Peyer's patch (tissue), 4 donors: Measurements from ENCODE around the gene OSR1. TPM values are rescaled to one million over a fixed set of nuclear protein-coding genes. Genes with fewer than 3 reads are reported as not detected.

Experiments
- DNase-seq, 3 donors: peaks; one replicate each; pipeline ENCODE4 v3.0.0-alpha.2; 2017 to 2019
- H3K27ac ChIP-seq, 4 donors: fragments of 200-600 bp; sonication (generic); one replicate each; pipeline ENCODE4 v1.5.1; 2016 to 2019
- H3K27me3 ChIP-seq, 2 donors: fragments of 200-600 bp; sonication (generic); one replicate each; pipeline ENCODE4 v1.5.1; 2019
- H3K36me3 ChIP-seq, 3 donors: fragments of 200-600 bp; sonication (generic); one replicate each; pipeline ENCODE4 v1.5.1; 2016 to 2019
- H3K4me1 ChIP-seq, 4 donors: fragments of 200-600 bp; sonication (generic); one replicate each; pipeline ENCODE4 v1.5.1; 2016 to 2019
- H3K4me3 ChIP-seq, 4 donors: fragments of 200-600 bp; sonication (generic); 1 replicate in 3 of 4; 2 replicates in 1 of 4; pipeline ENCODE4 v1.5.1; 2016 to 2019; ENCODE audit warnings: mild to moderate bottlenecking in 1 of 4
- H3K9me3 ChIP-seq, 4 donors: fragments of 200-600 bp; sonication (generic); one replicate each; pipeline ENCODE4 v1.5.1; 2016 to 2019; ENCODE audit warnings: mild to moderate bottlenecking in 1 of 4
- CTCF ChIP-seq, 6 experiments: fragments of 450-650 bp in 4 of 6; fragments of 200-600 bp in 2 of 6; sonication (generic) in 1 of 6; IDR thresholded peaks; one replicate each; pipeline ENCODE4 v1.5.1; 2017 to 2019; ENCODE audit warnings: antibody characterized with exemption in 6 of 6, mild to moderate bottlenecking in 3 of 6, moderate library complexity in 1 of 6
- POLR2A ChIP-seq, 2 donors: fragments of 450-650 bp; IDR thresholded peaks; one replicate each; pipeline ENCODE4 v1.5.1; 2017; ENCODE audit warnings: antibody characterized with exemption in 2 of 2, mild to moderate bottlenecking in 2 of 2, moderate library complexity in 2 of 2
- total RNA-seq, 4 donors: library from RNA; depleted of rRNA; stranded (reverse); fragments of >200 nt; gene quantifications; one replicate each; pipeline ENCODE4 v1.1.0, GENCODE V29; 2016

Gene OSR1
- total RNA-seq, 4 donors from 2014 or later: 3.9 to 14.9 (median 7.0) TPM

GRCh38 chr2:19362094-19362754 lies 3.8 kb upstream of the OSR1 start:
- H3K4me1 ChIP-seq: peaks cover 0 to 24% (median 13%) of the 10 kb centered on the region in 4 donors
- peak overlapping the region; percentile 5 to 56 (median 22) for H3K27ac ChIP-seq
- no peaks in the 10 kb centered on the region for H3K9me3 ChIP-seq
- peaks cover 0 to 19% of the 10 kb centered on the region in 2 donors for H3K27me3 ChIP-seq
- DNase-seq: no peak
- TF ChIP-seq POLR2A (IDR thresholded peaks at IDR 0.05) (no peak), CTCF (IDR thresholded peaks at IDR 0.05) (no peak)
- H3K36me3 ChIP-seq: no peaks in the 10 kb centered on the region
- H3K4me3 ChIP-seq: peak overlapping the region; percentile 45 to 62 (median 54)

- no peak for TF ChIP-seq CTCF (IDR thresholded peaks at IDR 0.05)
- TF ChIP-seq POLR2A (IDR thresholded peaks at IDR 0.05): no peak
- no peaks in the 10 kb centered on the region for H3K9me3 ChIP-seq
- H3K36me3 ChIP-seq: no peaks in the 10 kb centered on the region
- peaks cover 0 to 27% (median 13%) of the 10 kb centered on the region in 4 donors for H3K4me1 ChIP-seq
- DNase-seq: peak in 1 of 3 donors; percentile 61
- H3K27me3 ChIP-seq: peaks cover 3 to 19% of the 10 kb centered on the region in 2 donors
- peak overlapping the region in 3 of 4 donors; percentile 18 to 28 (median 27) for H3K27ac ChIP-seq
- peak overlapping the region; percentile 45 to 62 (median 54) for H3K4me3 ChIP-seq
Observed at GRCh38 chr2:19361325-19361990, 3.0 kb upstream of the OSR1 start.

- DNase-seq: no peak
- H3K27me3 ChIP-seq: peaks cover 3 to 19% of the 10 kb centered on the region in 2 donors
- TF ChIP-seq POLR2A (IDR thresholded peaks at IDR 0.05) (no peak), CTCF (IDR thresholded peaks at IDR 0.05) (no peak)
- peaks cover 0 to 28% (median 13%) of the 10 kb centered on the region in 4 donors for H3K4me1 ChIP-seq
- H3K4me3 ChIP-seq: peak overlapping the region; percentile 45 to 62 (median 54)
- H3K36me3 ChIP-seq: no peaks in the 10 kb centered on the region
- no peaks in the 10 kb centered on the region for H3K9me3 ChIP-seq
- H3K27ac ChIP-seq: peak overlapping the region in 1 of 4 donors; percentile 18
Observed at GRCh38 chr2:19360966-19361321, 2.5 kb upstream of the OSR1 start.

- H3K36me3 ChIP-seq: no peaks in the 10 kb centered on the region
- peaks cover 3 to 19% of the 10 kb centered on the region in 2 donors for H3K27me3 ChIP-seq
- H3K9me3 ChIP-seq: no peaks in the 10 kb centered on the region
- TF ChIP-seq CTCF (IDR thresholded peaks at IDR 0.05) (no peak), POLR2A (IDR thresholded peaks at IDR 0.05) (no peak)
- H3K4me1 ChIP-seq: peaks cover 0 to 28% (median 13%) of the 10 kb centered on the region in 4 donors
- DNase-seq: no peak
- H3K4me3 ChIP-seq: no peak overlapping the region
- H3K27ac ChIP-seq: peak overlapping the region in 1 of 4 donors; percentile 18
Observed at GRCh38 chr2:19360266-19360965, 2.0 kb upstream of the OSR1 start.

GRCh38 chr2:19359456-19359855 lies 1.0 kb upstream of the OSR1 start:
- no peak for TF ChIP-seq CTCF (IDR thresholded peaks at IDR 0.05)
- TF ChIP-seq POLR2A (IDR thresholded peaks at IDR 0.05): no peak
- H3K4me3 ChIP-seq: no peak overlapping the region
- no peaks in the 10 kb centered on the region for H3K9me3 ChIP-seq
- peak overlapping the region in 2 of 4 donors; percentile 48 to 77 for H3K27ac ChIP-seq
- no peak for DNase-seq
- peaks cover 0 to 28% (median 13%) of the 10 kb centered on the region in 4 donors for H3K4me1 ChIP-seq
- H3K27me3 ChIP-seq: peaks cover 3 to 19% of the 10 kb centered on the region in 2 donors
- no peaks in the 10 kb centered on the region for H3K36me3 ChIP-seq
